ENCODE measurements around the gene IL5. TPM values are rescaled to one million over a fixed set of nuclear protein-coding genes. Genes with fewer than 3 reads are reported as not detected.

The IL5 gene
- total and polyA plus RNA-seq, 2 of the 13 experiments (the other 11 are each of a cell fraction or from before 2014, with no cell fraction given), result not detected

GRCh38 chr5:132501961-132502931 is 41.1 kb downstream of the IL5 start (continued):
- TF ChIP-seq HIC2 (CRISPR knock-in tag; IDR thresholded peaks at IDR 0.05; ENCODE audit: low read depth) (no peak), ZNF737 (CRISPR knock-in tag; IDR thresholded peaks at IDR 0.05; ENCODE audit: borderline replicate concordance) (no peak), ZNF512B (CRISPR knock-in tag; IDR thresholded peaks at IDR 0.05; ENCODE audit: borderline replicate concordance) (no peak), NR2F6 (IDR thresholded peaks at IDR 0.05) (peak; percentile 38; the same call in 1 of the 2 replicates), NR2F6 (CRISPR knock-in tag; IDR thresholded peaks at IDR 0.05) (peak; percentile 57), ZNF136 (CRISPR knock-in tag; IDR thresholded peaks at IDR 0.05; ENCODE audit: low read depth) (no peak), HMGXB4 (CRISPR knock-in tag; IDR thresholded peaks at IDR 0.05; ENCODE audit: borderline replicate concordance in 1 of 2, low read depth in 1 of 2) (no peak), DNMT1 (CRISPR knock-in tag; IDR thresholded peaks at IDR 0.05) (no peak), JDP2 (CRISPR knock-in tag; IDR thresholded peaks at IDR 0.05; ENCODE audit: borderline replicate concordance) (no peak), HDAC1 (CRISPR knock-in tag; IDR thresholded peaks at IDR 0.05) (no peak), THRA (CRISPR knock-in tag; IDR thresholded peaks at IDR 0.05; ENCODE audit: borderline replicate concordance) (peak; percentile 61; the same call in 1 of the 2 replicates), HOXA3 (CRISPR knock-in tag; IDR thresholded peaks at IDR 0.05) (peak; percentile 43; the same call in 1 of the 2 replicates), ZNF224 (CRISPR knock-in tag; IDR thresholded peaks at IDR 0.05) (no peak), ZNF350 (CRISPR knock-in tag; IDR thresholded peaks at IDR 0.05; ENCODE audit: borderline replicate concordance, low read depth) (no peak), ZBTB1 (CRISPR knock-in tag; IDR thresholded peaks at IDR 0.05; ENCODE audit: borderline replicate concordance) (no peak), ZNF234 (CRISPR knock-in tag; conservative IDR thresholded peaks at IDR 0.05) (no peak), HMG20A (CRISPR knock-in tag; IDR thresholded peaks at IDR 0.05; ENCODE audit: borderline replicate concordance) (no peak)

Data from HepG2 (cell line).